HG03135 (cell line): Measurements from ENCODE around the gene OR2S2.

Experiments
- ATAC-seq: cut with Tn5 transposase; IDR thresholded peaks from one replicate; pipeline ENCODE4 v1.9.1; 2021; ENCODE audit warnings: mild to moderate bottlenecking, moderate library complexity; ENCODE audit not compliant: unreplicated experiment

The OR2S2 gene

DNA sequence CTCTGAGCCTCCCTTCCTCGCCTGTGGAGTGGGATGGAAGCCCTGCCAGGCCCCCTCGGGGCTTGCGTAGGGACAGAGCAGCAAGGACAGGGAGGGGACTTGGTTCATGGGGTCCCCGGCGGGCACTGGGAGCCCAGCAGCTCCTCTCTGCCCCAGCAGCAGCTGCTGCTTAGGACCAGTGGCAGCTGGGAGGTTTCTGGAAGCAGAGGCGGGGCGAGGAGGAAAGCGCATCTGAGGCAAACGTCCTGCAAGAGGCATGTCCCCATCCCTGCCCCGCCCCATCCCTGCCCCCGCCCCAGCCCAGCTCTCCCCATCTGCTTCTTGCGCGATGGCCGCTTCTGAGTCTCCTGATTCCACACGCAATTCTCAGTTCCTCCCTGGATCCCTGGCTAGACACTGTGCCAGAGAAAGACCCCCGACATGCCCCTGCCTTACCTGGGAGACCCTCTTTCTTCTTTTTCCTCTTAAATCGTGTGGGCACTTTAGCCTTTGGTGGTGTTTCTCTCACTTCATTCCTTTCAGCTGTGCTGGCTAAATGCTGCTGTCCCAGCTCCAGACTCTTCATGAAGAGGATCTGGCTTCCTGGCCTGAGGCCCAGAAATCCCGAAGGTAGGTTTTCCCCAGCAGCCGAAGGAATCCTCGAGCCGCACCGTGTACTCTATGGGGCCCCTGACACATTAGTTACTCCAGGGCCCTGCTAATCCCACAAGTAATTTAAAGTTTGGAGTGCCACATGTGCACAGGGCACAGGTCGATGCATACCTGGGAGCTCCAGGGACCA lies 4.4 kb upstream of the OR2S2 start:
- no peak for ATAC-seq

DNA sequence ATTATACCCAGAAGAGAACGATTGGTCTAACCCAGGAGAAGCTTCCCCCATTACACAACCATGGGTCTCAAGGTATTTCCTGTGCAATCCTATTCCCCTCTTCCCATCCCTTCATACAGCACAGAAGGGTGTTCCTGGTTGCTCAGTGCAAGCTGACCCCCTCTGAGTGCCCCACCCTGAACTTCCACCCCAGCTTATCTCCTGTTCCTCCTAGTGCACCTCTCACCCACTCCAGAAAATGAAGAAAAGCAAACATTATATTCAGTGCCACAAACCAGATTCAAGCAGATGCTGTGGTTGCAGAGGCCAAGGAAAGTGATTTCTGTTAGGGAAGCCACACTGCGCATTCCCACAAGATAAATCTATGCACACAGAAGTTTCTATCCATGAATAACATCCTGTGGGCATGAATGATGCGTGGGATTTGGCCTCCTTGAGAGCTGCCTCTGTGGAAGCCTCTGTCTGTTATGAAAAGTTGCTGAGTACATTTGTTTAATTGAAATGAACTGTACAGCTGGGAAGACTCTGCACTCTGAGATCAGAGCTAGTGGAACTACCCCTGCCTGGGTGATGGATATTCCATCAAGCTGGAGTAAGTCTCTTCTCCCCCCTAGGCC lies 2.2 kb upstream of the OR2S2 start:
- ATAC-seq, result no peak

GRCh38 chr9:35956651-35957050 lies 1.3 kb downstream of the OR2S2 start:
- ATAC-seq, result no peak

DNA sequence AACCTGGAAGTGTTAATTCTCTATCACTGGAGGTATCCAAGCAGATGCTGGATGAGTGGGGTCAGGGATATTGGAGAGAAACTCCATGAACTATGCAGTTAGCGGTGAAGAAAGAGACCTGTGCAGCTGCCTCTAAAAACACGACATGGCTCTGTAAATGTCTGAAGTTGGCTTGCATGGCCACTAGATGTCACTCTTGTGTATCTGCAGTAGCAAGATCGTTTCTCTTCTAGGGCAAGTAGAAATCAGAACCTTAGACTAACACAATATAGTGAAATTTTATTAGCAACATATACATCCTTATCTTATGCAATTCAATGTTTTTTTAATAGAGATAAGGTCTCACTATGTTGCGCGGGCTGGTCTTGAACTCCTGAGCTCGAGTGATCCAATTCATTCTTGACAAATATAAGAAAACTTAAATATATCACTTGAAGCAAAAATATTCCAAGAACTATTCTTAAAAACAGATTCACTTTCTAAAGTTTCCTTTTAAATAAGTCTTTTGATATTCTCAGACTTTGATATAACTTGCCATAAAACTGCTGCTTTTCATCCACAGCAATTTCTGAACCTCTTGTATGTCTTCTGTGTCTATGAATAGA lies 2.9 kb downstream of the OR2S2 start:
- ATAC-seq, result no peak

- ATAC-seq, result no peak
Observed at GRCh38 chr9:35952526-35953191, 5.3 kb downstream of the OR2S2 start.

DNA sequence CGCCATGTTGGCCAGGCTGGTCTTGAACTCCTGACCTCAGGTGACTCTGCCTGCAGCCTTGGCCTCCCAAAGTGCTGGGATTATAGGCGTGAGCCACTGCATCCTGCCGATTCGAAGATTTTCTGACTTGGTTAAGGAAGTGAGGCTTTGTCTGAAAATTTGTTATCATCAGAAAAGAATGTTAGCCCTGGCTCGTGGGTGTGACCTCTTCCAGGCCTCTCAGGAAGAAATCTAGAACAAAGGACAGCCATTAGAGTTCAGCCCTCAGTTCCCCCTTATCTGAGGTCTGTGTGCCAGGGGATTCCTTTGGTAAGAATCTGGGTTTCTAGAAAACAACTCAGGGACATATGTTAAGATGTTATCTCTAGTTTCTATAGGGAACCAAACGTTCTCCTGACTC lies 6.2 kb downstream of the OR2S2 start:
- ATAC-seq, result no peak

DNA sequence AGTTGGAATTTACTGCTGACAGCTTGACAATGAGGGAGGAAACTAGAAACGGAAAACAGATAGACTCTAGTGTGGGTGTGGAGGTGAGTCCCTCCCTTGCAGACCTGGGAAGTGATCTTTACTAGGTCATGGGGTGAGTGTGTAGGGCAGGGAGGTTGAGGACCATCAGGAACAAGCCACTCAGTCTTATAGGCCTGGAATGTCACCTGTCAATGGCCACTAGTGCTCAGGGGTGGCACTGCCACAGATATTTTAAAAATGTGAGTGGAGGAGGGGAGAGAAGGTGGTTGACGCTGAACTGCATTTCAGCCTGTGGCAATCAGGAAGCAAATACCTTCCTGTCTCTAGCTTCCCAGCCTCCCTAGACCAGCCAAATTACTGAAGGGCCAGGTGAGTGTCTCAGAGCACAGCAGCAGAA lies 9.0 kb downstream of the OR2S2 start:
- ATAC-seq, result no peak

GRCh38 chr9:35948451-35948850 lies 9.5 kb downstream of the OR2S2 start:
- no peak for ATAC-seq

DNA sequence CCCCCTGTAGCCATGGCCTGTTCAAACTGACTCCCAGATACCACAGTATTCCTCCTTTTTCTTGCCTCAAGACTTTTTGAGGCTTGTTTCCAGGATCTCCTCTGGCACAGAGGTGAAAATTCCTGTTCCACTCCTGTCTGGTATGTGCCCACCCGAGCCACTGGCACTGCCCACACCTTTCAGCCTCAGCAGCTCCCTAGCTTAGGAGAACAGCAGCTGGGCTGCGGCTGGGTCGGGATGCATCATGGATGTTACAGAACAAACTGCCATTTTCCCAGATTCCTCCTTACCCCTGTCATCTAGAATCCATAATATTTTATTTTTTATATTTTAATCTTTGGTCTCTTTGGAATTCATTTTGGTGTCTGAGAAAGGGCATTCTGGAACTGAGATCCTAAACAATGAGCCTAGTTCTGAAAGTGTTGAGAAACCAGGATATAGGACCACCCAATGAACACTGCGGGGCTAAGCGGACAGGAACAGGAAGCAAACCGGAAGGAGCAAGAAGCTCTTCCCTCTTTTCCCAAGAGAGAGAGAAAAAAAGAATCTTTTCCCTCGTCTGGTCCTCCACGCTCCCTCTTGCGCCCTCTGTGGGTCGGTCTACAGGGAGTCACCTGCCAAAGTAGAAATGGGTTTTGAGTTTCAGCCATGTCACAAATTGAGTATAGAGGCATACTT lies 12.5 kb downstream of the OR2S2 start:
- ATAC-seq, result no peak

- ATAC-seq, result no peak
Observed at GRCh38 chr9:35944841-35945240, 13.1 kb downstream of the OR2S2 start.

- ATAC-seq, result no peak
Observed at GRCh38 chr9:35944173-35944572, 13.8 kb downstream of the OR2S2 start.

DNA sequence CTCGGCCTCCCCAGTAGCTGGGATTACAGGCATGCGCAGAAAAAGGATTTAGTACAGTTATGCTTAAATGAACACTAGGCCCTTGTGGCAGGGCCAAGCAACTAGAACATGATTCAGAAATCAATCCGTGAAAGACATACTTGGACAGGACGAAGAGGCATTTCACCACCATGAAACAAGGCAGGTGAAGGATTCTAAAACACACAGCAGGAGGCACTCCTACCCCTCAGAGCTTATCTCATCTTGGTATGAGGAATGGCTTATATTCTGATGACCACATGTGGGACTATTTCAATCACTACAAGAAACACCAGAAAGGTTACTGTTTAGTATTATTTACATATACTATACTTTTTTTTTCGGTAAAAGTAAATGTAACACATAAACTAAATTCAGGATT lies 15.7 kb downstream of the OR2S2 start:
- no peak for ATAC-seq

DNA sequence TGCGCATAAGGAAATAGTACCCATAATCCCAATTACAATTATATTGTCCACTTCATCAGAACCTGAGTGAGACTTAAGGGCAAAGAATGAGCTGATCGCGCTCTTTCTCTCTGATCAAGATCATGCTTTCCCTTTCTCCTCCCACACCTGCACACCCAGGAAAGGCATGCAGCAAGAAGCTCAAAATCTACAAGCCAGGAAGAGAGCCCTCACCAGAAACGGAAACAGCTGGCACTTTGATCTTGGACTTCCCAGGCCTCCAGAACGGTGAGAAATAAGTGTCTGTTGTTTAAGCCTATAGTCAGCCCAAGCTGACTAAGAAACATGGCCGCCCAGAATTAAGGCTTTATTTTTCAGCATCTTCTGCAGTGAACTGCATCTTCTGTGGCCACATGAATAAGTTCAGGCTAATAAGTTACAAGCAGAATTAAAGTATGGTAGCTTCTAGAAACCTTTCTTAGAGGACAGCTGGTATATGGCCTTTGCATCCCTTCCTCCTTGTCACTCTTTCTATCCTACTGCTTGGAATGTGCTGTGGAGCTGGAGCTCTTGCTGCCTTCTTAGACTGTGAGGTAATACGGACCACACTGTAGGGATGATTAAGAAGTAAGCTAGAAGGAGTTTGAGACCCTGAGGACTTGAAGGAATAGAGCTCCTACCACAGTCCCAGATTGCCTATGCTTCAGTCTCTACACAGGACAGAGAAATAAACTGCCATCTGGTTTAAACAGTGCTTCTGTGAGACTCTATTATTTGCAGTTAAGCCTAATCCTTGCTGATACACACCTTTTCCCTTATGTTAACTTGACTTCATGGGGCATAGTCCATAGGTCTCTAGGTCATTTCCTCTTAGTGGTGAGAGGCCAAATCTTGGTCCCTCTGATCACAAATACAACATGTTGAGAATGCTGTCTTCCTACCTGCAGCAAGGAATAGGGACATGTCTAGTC lies 17.2 kb downstream of the OR2S2 start:
- ATAC-seq, result no peak

DNA sequence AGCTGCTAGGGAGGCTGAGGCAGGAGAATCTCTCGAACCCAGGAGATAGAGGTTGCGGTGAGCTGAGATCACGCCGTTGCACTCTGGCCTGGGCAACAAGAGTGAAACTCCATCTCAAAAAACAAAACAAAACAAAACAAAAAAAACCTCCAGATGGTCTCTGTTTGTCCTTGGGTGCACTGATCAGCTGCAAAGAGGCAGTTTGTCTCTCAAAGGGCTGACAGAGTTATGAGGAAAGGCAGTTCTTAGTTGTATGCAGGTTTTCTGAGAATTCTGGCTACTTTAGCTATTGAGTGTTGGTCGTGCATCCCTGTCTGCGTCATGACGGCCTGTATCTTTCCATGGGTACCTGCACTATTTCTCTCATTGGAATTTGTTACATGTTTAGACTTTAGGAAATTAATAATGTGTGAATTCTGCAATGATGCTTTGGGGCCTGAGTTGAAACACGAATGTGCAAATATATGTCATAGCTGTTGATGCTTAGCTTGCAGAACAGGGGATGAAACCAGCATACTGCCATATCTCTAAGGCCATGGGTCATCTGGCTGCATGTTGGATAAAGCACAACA lies 18.2 kb downstream of the OR2S2 start:
- no peak for ATAC-seq

DNA sequence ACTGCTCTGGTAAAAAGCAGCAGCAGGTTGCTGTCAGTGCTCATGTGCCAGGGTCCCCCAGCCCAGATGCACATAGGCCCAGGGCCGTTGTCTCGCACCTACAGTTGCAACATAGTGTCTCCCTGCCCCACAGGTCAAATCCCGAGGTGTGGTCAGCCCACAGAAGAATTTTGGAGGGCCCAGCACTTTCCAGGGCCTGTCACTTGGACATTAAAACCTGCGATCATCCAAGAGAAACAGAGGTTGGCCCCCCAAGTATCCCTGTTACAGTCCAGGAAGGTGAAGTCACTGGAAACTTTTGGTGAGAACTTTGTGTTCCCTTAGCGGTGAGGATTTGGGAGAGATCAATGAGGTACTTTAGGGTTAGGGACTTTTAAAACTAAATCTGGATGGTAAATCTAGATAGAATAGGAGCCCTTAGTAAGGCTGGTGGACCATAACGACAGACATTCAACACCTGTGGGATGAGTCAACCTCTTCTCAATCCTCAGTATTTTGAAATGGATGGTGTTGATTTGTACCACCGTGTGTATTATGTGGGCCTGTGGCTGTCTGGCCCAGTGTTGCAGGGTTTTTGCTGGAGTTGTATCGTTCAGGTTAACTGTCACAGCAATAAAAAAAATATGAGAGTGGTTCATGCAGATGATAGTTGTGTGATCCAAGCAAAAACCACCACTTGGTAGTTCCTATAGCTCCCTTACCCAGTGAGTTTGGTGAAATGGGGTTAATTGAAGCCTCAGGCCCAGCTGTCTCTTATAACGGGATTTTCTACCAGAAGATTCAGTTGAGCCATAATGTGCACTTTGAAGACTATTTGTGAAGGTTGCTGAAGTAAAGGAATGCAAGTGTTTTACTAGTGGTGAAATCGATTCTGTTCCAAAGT lies 19.2 kb downstream of the OR2S2 start:
- no peak for ATAC-seq

DNA sequence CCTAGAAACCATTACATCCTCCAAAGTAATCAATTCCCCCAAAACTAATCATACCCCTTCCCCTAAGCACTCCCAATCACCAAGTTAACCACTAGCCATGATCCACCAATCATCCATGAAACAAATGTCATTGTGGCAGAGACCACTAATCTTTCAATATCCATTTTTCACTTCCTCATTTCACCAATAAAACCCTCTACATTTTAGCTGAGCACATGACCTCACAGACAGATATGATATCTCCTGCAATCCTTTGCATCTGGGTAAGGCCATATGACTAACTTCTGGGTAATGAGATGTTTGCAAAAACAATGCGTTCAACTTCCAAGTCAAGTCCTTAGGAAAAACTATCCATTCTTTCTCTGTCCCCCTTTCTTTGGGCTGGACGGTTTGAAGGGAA lies 20.7 kb downstream of the OR2S2 start:
- no peak for ATAC-seq

- ATAC-seq, result no peak
Observed at GRCh38 chr9:35935755-35936509, 22.0 kb downstream of the OR2S2 start.

DNA sequence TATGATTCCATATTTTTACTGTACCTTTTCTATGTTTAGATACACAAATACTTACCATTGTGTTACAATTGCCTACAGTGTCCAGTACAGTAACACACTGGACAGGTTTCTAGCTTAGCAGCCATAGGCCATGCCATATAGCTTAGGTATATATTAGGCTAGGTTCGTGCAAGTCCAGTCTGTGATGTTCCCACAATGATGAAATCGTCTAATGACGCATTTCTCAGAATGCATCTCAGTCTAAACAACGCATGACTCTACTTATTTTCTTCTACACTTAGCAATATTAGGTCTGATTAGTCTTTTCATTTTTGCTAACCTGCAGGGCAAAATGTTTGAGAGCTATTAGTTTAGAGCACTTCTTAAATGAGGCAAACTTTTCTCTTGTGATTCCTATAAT lies 22.7 kb downstream of the OR2S2 start:
- ATAC-seq, result no peak
